G401 (cell line): ENCODE results near the gene KIAA1328. TPM values are rescaled to one million over a fixed set of nuclear protein-coding genes. Genes with fewer than 3 reads are reported as not detected.

ENCODE experiments used
- DNase-seq: peaks from one replicate; pipeline ENCODE4 v3.0.0-alpha.2; 2015; ENCODE audit warnings: low spot score
- in situ Hi-C: cut with HindIII; loops from 2 replicates; pipeline ENCODE4 v1.10.0; 2016; ENCODE audit warnings: low sequenced_read_pairs, mixed read lengths
- total RNA-seq: library from RNA; depleted of rRNA; stranded (reverse); fragments of >200 nt; shearing (Covaris generic); gene quantifications from 2 replicates; pipeline ENCODE4 v1.2.3, GENCODE V29; 2014

Gene KIAA1328
- total RNA-seq, 1 experiment from 2014 or later: 3.8 TPM

DNA sequence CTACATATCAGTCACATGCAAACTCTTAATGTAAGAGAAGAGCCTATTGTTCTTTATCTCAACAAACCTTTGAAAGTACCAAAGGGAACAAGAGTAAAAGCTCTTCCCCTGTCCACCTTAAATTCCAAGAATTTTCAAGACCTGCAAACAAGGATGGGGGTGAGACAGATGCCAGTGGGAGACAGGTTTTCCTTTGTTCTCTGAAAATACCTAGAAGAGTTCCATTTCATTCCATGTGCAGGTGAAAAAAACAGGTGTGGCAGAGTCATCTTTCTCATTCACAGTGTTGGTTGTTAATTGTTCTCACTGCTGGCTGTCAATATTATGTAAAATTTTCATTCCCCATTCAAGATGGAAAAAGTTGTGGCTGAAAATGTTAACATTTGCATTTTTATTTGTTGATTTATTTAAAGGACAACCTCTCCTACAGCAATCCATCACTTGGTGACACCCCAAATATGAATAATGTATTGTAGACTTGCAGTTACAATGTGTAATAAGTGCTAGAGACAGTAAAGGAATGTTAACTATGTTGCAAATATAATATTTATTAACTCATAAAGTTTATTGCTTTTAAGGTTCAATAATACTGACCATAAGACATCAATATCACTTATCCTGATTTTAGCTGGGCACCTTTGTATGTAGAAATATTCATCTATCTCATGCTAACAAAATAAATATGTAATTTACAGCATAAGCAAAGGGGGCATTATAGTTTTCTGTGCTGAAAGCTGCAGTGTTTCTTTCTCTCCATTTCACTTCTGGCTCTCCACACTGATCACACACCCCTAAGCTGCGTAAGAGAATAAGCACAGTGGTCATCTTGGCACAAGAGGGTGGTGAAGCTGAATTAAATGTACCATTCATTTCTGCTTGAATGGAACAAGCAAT is 347.0 kb downstream of the KIAA1328 start:
- in situ Hi-C loops: no loop called here
- no peak for DNase-seq

DNA sequence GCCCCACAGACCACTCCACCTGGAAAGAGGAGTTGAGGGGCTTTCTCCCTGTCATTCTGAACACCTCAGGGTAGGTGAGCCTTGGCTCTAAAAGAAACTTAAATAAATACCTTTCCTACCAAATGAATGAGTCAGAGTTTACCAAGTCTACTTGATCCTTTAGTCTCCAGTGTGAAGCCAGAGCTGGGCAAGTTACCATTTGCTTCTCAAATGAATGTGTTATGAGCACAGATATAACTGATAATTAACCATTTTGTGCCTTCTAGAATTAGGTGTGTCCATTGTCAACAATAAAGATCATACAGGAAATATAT is 347.7 kb downstream of the KIAA1328 start:
- in situ Hi-C loops: no loop called here
- no peak for DNase-seq

DNA sequence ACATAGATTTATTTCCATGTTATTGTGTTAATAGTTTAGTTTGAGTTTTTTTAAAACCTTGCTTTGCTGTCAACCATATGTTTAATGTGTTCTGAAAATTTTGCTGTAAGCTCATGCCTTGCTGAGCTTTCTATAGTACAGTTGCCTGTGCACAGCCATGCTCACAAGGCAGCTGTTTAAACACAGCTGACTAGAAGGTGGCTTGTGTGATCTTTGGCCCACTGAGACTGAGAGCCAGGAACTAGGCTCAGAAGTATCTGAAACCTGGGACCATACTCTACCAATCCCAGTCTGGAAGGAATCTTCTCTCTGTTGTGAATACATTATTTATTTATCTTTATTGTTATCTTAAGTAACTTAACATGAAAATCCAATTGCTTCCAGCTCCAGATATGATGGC is 350.5 kb downstream of the KIAA1328 start:
- in situ Hi-C loops: no loop called here
- DNase-seq: no peak

DNA sequence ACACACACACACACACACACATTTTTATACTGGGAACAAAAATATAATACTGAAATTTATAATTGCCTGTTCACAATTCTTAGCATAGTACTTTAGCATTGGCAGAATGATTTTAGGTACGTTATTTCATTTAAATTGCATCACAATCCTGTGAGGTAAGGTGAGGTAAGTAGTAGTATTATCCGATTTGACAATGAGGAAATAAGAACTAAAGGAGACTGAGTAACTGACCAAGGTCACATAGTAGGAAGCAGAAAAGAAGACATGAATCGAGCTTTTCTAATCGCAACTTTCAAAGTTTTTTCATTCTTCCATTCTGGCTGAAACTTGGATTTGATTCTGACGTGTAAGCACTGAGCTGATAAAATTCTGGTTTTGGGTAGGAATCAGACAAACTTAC is 351.2 kb downstream of the KIAA1328 start:
- no peak for DNase-seq
- in situ Hi-C loops: no loop called here

DNA sequence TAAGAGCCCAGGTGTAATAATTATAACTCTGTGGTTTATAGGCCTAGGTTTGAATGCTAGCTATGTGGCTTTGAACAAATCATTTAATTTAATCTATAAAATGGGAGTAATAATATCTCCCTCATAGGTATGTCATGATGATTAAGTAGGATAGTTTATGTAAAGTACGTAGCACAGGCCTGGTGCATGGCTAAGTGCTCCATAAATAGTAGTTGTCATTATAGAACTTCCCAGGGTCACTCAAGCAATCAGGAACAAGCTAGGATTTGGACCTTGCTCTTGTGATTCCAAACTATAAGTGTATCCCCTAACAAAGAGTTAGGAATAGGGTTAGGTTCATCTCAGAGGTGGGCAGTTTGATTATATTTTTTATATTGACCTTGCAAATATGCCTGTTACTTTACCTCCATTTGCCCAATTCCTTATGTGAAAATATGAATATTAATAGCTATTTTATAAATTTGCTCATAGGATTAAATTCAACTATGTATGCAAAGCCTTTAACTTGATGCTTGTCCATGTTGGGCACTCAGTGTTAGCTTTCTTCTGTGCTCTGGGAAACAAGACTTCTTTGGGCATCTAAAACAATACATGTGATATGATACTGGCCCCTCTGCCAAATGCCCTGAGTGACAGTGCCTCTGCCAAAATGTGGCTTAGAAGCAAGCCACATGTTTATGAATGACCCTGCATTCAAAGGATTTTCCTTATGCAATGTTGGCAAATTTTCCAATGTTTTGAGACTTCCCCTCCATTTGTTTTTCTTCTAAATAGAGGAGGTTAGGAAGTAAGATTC is 353.6 kb downstream of the KIAA1328 start:
- in situ Hi-C loops: no loop called here
- DNase-seq: no peak

DNA sequence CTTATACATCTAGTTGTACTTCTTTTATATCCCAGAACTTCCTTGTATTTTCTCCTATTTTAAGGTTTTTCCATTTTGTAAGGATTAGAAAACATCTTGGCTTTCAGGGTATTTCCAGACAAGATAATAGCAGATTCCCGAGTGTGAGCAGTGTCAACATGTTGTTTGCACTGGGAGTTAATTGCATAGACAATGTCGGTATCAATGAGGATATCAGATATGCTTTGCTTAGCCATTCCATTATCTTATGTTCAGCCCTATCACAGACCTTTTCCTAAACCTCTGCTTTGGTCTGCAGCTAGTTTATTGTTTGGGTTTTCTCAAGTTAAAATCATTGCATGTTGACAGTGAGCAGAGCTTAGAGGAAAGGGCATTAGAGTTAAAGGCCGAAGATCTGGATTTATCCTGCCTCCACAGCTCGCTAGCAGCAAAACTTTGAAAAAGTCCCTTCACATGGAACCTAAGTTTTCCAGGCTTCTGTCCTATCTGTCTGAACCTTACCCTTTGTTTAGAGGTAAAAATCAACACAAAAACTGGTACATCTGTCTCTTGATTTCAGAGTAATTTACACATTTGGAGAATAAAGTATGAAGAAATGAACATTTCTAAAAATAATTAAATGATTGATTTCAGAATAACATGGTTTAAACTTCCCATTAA is 355.4 kb downstream of the KIAA1328 start:
- in situ Hi-C loops: no loop called here

DNA sequence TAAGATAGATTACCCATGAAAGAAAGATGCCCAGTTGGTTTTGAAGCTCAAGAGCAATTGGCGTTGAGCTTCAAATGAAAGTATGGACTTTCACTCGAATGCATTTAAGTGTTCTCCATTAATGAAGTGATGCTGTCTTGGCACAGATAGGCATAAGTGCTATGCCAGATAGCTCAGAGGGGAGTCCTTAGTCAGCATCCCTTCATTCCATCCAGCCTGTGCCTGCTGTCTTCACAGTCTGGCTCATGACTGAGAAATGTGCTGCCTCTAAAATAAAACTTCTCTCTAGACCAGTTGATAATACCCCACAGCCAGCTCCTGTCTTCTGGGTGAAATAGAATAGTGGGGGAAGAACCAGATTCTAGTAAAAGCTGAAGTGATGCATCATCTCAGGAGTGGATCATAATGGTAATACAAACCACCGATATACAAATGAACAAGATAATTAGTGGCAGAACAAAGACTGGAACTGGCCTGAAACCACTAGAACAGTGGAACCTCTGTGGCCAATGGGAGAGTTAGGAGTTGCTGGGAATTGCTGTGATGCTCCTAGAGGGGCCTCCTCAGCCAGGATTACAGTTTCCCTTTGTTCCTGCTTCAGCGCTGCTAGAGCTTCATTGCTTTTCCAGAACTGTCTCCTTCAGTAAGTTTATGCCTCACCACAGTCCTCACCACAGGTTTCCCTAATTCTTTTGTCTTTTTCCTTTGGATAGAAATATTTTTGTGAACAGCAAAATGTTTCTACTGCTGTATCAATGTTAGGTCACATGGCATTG is 359.3 kb downstream of the KIAA1328 start:
- peak; percentile 73 for DNase-seq
- in situ Hi-C loops: no loop called here

More for the DNA sequence above, 355.4 kb downstream of the KIAA1328 start:
- no peak for DNase-seq

DNA sequence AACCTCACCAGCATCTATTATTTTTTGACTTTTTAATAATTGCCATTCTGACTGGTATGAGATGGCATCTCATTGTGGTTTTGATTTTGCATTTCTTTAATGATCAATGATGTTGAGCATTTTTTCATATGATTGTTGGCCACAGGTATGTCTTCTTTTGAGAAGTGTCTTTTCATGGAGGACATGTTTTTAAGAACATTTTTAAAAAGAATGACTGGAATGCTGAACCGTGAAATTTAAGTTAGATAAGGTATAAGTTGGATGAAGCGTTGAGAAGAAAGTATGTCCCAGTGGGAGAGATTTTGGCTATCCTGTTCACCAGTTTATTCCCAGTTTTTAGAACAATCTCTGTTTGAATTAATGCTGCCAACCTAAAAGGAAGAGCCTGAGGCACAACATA is 370.8 kb downstream of the KIAA1328 start:
- in situ Hi-C loops: no loop called here
- no peak for DNase-seq

DNA sequence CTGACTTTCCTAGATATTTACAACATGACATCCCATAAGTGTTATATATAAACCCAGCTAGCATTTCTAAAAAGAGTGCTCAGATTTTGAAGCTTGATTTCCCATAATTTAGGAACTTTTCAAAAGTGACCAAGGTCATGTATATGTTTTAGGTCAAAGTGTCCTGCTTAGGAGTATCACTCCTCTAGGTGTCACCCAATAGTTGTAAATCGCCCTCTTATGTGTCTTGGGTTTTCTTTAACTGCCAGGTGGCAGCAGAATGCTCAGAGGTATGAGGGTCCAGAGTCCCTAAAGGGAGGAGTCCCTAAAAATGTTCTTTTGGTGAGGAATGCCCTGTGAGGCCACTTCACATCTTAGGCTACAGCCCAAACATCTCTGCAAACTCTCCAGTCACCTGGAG is 378.4 kb downstream of the KIAA1328 start:
- DNase-seq: no peak
- in situ Hi-C loops: no loop called here

DNA sequence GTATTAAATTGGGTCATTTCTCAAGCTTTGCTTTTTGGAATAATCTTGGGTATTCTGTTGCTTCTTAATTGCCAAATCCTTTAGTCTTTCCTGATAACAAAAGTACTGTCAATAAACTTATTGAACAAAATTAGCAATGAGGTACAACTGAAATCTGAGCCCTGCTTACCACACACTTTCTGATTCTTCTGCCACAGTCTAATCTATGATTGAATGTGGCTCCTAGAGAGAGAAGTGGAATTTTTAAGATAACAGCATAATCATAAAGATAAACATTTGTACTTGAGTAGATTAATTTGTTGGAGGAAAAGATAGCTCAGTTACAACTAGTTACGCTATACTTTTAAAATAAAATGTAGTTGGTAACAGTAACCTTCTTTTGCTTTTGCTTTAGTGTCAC is 381.9 kb downstream of the KIAA1328 start:
- in situ Hi-C loops: no loop called here
- no peak for DNase-seq

DNA sequence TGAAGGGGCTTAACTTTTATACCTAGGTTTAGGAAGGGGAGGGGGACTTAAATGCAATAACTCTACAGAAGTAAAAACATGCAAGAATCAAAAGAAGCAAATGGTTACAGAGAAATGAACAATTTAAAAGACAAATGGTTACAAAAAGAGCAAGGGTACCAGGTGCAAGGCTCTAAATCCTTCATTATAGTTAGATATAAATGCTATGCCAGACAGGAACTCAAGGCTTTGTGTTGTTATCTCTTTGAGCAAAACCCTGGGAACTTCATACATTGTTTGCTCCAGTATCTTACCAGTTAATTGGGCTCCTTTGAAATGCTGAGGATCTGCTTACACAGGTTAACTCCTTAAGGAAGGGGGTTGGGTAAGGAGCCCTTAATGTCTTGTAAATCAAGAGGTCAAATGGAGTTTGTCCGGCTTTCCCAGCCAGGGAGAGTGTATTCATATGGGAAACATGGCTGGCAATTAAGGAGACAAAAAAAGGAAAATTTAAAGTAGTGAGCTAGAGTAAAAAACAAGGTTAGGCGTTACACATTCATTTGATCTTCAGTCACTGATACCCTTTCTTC is 389.2 kb downstream of the KIAA1328 start:
- in situ Hi-C loops: no loop called here
- DNase-seq: no peak

DNA sequence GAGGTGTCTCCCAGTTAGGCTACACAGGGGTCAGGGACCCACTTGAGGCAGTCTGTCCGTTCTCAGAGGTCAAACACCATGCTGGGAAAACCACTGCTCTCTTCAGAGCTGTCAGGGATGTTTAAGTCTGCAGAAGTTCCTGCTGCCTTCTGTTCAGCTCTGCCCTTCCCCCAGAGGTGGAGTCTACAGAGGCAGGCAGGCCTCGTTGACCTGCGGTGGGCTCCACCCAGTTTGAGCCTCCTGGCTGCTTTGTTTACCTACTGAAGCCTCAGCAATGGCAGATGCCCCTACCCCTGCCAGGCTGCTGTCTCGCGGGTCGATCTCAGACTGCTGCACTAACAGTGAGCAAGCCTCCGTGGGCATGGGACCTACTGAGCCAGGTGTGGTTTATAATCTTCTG is 390.3 kb downstream of the KIAA1328 start:
- DNase-seq: no peak
- in situ Hi-C loops: no loop called here

DNA sequence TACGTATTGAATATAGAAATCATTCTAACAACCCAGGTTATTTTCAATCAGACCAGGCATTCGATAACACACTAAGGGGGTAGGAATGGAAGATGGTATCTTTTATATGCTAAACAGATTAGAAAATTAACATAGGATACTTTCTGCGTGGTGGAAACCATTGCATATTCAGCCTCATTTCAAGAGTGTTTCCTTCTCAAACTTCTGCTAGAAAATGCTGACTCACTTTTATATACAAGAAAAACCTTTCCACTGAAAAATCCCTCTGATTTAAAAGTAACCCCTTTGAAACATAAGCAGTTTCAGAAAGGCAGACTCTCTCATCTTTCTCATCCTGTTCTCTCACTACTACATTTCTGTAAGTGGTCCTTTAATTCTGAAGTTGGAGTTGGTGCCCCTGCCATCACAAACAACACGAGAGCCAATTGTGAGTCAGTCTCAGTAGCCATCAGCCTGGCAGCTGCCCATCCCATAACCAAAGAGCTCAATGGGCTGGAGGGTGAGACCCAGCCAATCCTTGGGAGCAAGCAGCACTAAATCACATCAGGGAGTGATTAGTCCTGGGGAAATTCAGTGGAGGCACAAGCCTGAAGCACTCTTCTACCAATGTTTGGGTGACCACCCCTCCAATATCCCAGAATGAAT is 393.5 kb downstream of the KIAA1328 start:
- DNase-seq: no peak
- in situ Hi-C loops: no loop called here

DNA sequence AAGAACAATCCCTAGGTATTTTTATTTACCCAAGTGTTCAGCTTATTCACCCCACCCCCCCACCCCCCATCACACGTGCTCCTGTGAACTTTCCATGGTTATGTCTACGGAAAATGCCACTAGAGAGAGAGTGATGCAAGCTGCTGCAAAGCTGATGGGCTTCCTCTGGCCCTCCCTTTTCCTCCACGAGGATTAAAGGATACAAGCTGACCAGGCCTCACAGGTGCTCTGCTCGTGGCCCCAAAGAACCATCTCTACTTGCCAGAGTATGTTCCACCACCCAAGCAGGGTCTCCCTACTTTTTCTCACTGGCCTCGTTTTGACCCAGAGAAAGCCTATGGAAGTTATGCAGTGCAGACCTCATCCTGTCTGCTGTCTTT is 394.1 kb downstream of the KIAA1328 start:
- in situ Hi-C loops: no loop called here
- no peak for DNase-seq

DNA sequence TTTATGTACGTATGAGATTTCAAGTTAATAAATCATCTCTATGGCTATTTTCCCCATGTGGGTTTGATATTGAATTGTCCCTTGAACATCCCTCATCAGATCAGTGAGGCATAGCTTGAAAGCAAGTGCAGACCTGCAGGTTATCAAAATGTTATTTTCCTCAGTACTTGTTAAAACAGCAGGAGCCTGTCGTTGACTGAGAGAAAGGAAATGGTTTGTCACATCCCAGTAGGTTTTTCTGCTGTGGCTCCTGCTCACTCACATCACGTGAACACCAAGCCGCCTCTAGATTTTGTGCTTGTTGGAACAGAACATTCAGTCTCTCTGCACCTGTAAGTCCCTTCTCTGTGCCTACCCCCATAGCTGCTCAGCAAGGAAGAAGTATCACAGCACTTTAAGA is 396.4 kb downstream of the KIAA1328 start:
- no peak for DNase-seq
- in situ Hi-C loops: no loop called here

DNA sequence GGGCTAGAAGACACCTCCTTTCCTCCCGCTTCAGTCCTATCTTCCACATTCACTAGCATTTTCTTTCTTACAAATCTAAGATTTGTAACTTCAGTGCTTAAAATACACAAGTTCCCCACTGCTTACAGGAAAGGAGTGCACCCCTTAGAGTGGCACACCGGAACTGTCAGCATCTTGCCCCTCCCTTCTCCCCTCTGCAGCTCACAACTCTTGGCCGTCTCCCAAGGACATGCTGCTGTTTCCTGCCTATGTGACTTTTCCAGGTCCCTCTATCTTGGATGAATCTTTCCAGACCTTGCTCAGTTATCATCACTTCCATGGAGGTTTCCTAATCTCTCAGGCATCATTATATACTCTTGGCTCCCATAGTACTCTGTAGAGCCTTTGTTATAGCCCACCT is 401.8 kb downstream of the KIAA1328 start:
- in situ Hi-C loops: no loop called here
- no peak for DNase-seq

DNA sequence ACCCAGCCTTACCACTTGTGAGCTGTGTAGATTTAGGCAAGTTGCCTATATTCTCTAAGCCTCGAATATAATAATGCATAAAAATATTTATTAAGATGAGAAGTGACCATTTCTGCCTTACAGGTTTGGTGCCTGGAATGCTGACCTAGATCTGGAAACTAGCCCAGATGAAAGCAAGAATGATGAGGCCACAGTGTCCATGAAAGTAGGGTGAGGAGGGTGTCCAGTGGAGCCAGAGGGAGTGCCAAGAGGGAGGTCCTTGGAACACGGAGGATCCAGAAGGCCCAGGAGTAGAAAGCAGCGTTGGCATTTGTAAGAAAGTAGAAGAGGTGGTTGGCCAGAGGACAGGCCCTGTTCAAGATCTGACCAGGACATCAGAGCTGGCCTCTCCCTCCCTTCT is 402.3 kb downstream of the KIAA1328 start:
- no peak for DNase-seq
- in situ Hi-C loops: no loop called here

DNA sequence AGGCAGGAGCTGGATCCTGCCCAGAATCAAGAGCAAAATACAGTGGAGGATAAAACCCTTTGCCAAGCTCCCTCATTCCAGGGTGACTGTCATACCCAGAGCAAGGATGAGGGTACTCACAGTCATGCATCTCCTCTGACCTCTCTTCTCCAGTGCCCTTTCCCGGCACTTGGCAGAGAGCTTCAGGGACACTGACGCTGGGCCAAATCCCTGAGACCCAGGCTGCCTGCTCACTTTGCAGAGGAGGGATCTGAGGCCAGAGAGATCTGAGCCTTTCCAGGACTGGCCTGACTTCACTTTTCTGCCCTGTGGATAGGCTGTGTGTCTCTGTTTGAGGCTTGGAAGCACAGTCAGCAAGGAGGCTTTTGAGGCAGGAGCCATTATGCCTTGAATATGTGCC is 406.7 kb downstream of the KIAA1328 start:
- DNase-seq: no peak
- in situ Hi-C loops: no loop called here
